Loucy (cell line): Measurements from ENCODE around the gene MYO9A.

Experiments used
- EZH2phosphoT487 ChIP-seq: fragments of 200-600 bp; IDR thresholded peaks from 2 replicates; pipeline ENCODE4 v1.6.1; 2018; ENCODE audit warnings: antibody characterized with exemption, mild to moderate bottlenecking, moderate library complexity, borderline replicate concordance
- TF ChIP-seq, protein P1 (sequence below): fragments of 200-600 bp; sonication (generic); conservative IDR thresholded peaks from 2 replicates; pipeline ENCODE4 v1.5.1; 2014; ENCODE audit warnings: mild to moderate bottlenecking, antibody characterized with exemption, low read length

GRCh38 chr15:71809346-71809745 is 308.6 kb downstream of the MYO9A start:
- TF ChIP-seq, protein P1, sequence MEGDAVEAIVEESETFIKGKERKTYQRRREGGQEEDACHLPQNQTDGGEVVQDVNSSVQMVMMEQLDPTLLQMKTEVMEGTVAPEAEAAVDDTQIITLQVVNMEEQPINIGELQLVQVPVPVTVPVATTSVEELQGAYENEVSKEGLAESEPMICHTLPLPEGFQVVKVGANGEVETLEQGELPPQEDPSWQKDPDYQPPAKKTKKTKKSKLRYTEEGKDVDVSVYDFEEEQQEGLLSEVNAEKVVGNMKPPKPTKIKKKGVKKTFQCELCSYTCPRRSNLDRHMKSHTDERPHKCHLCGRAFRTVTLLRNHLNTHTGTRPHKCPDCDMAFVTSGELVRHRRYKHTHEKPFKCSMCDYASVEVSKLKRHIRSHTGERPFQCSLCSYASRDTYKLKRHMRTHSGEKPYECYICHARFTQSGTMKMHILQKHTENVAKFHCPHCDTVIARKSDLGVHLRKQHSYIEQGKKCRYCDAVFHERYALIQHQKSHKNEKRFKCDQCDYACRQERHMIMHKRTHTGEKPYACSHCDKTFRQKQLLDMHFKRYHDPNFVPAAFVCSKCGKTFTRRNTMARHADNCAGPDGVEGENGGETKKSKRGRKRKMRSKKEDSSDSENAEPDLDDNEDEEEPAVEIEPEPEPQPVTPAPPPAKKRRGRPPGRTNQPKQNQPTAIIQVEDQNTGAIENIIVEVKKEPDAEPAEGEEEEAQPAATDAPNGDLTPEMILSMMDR = no peak
- TF ChIP-seq EZH2phosphoT487 = no peak
